T47D (cell line): ENCODE measurements around the gene RAD51D.
"Not testable (repeated sequence)": the region's sequence is repeated elsewhere in the genome, so short reads cannot be mapped to it uniquely, and the experiment has no call there.

Experiments
- DNase-seq, 2 experiments: peaks; one replicate each; pipeline versions ENCODE4 v3.0.0 to v3.0.0-alpha.2; 2011 to 2012; ENCODE audit warnings: low read depth in 1 of 2, low spot score in 1 of 2
- JUND ChIP-seq: IDR thresholded peaks from 2 replicates; pipeline ENCODE4 v1.6.1; 2012; ENCODE audit warnings: low read depth
- in situ Hi-C: cut with HindIII; loops from 2 replicates; pipeline ENCODE4 v1.10.0; 2016; ENCODE audit warnings: low sequenced_read_pairs, low pct_unique_long_range_greater_than_20kb

The RAD51D gene

GRCh38 chr17:35099908-35100307 is 19.8 kb downstream of the RAD51D start:
- no peak for DNase-seq
- no peak for TF ChIP-seq JUND
- in situ Hi-C loops = no loop called here

DNA sequence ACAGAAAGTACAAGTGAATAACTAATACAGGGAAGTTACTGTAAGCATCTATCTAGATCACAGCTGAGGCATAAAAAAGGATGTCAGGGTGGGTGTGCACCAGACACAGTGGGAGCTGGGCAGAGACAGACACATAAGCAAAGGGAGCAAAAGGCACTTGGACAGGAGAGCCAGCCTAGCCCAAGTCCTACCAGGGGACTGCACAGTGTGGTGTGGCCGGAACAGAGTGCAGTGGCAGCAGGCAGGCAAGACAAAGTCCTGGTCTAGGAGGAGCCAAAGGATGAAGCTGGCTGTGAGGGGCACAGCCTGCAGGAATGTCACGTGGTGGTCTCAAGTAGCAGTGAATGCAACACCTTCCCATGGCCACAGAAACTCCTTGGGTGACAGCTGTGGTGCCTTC is 21.9 kb downstream of the RAD51D start:
- DNase-seq = no peak
- in situ Hi-C loops = no loop called here

DNA sequence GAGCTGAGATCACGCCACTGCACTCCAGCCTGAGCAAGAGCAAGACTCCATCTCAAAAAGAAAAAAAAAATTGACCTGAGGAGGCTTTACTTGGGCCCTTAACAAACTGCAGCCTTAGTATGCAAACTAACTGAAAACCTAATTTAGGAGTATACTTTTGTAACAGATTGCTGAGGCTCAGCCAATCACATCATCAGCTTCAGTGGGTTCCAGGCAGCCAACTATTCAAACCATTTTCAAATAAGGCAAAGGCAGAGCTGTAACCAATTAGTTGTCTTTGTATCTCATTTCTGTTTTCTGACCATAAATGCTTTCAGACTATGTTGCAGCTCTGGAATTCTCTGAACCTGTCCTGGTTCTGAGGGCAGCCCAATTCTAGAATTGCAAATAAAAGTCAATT is 23.9 kb downstream of the RAD51D start:
- no peak for DNase-seq
- no peak for TF ChIP-seq JUND
- in situ Hi-C loops = no loop called here

More for the DNA sequence above, 21.9 kb downstream of the RAD51D start:
- TF ChIP-seq JUND = no peak

DNA sequence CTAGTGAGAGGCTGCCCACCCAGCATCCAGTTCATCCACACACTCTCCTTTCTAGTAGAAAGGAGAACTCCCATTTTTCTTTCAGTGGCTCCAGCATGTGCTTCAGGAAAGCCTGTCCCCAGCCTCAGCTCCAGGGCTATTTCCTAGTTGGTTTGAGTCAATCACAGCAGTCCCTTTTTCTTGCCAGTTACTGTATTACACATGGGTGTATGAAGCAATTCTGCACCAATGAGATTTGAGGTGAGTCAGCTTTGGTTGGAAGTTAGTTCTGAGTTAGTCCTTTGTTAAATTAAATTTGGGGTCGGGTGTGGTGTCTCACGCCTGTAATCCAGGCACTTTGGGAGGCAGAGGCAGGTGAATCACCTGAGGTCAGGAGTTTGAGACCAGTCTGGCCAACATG is 24.8 kb downstream of the RAD51D start:
- DNase-seq = peak in 1 of 2 experiments; percentile 17
- TF ChIP-seq JUND = no peak
- in situ Hi-C loops = no loop called here

DNA sequence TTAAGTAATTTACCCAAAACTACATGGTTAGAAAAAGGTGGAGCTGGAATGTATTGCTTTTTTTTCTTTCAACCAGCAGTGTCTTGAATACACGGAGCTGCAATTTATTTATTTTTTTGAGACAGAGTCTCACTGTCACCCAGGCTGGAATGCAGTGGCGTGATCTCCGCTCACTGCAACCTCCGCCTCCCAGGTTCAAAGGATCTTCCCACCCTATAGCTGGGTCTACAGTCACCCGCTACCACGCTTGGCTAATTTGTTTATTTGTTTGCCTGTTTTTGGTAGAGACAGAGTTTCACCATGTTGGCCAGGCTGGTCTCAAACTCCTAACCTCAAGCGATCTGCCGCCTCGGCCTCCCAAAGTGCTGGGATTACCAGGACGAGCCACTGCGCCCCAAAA is 29.0 kb downstream of the RAD51D start:
- in situ Hi-C loops = not testable (repeated sequence)

DNA sequence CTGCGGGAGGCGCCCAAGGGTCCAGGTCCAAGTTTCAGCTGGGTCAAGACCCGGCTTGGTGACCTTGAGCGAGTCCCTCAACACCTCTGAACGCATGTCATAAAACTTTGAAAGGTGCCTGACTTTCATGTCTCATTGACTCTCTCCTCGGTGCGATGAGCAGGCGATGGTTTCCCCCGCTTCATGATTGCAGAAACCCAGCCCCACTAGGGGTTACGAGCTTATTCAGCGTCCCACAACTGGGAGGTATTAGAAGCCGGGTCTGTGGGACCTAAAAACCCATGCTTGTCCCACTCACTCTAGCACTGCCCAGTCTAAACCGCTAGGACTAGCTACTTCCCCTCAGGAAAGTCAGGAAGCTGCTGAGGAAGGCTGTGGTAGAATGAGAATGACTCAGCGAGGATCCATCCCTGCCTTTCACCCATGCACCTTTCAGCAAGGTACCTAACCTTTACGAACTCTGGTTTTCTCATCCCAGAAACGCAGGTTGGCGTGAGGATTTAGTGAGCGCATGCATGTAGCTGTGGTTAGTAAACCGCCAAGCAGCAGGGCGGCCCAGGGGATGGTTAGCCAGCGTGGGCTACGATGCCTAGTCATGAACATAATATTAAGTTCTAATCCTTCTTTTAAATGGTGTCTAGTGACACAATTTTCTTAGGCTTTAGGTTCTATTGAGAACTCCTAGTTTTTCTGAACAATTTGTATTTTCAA is 29.9 kb downstream of the RAD51D start:
- TF ChIP-seq JUND = no peak
- in situ Hi-C loops = no loop called here
- no peak for DNase-seq

More for the DNA sequence above, 29.0 kb downstream of the RAD51D start:
- DNase-seq = not testable (repeated sequence)

DNA sequence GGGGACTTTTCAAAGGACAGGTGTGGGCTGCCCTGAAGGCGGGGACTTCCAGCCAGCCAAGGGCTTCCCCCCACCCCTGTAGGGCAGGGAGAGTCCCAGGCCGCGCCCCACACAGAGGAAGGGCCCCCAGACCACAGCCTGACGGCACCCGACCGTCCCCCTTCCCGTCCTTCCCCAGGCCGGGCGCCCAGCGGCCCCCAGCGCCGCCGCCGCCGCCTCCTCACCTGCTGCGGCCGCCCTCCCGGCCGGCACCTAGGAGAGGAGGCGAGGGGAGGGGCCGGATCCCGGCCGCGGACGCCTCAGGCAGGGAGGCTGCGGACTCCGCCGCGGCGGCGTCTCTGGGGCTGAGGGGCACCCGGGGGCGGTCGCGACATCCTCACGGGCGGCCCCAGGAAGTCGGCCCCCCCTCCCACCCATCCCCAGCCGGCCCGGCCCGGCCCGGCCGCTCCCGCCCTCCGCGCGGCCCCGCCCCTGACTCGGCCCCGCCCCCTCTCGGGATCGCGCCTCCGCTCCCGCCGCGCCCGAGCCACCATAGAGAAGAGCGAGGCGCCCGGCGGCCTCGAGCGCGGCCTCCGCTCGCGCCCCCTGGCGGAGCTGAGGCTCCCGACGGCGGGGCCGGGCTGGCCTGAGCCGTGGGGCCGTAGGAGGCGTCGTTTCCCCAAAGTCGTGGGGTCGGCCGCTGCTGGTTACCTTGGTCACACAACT is 30.6 kb downstream of the RAD51D start:
- TF ChIP-seq JUND = no peak
- in situ Hi-C loops = no loop called here
- peak; percentile 87 to 92 for DNase-seq

GRCh38 chr17:35088356-35088880 is 31.2 kb downstream of the RAD51D start:
- TF ChIP-seq JUND = no peak
- in situ Hi-C loops = no loop called here
- DNase-seq = peak; percentile 20 to 59

- in situ Hi-C loops = no loop called here
- DNase-seq = peak in 1 of 2 experiments; percentile 70
- no peak for TF ChIP-seq JUND
These were observed 31.8 kb downstream of the RAD51D start for GRCh38 chr17:35087731-35088355.

DNA sequence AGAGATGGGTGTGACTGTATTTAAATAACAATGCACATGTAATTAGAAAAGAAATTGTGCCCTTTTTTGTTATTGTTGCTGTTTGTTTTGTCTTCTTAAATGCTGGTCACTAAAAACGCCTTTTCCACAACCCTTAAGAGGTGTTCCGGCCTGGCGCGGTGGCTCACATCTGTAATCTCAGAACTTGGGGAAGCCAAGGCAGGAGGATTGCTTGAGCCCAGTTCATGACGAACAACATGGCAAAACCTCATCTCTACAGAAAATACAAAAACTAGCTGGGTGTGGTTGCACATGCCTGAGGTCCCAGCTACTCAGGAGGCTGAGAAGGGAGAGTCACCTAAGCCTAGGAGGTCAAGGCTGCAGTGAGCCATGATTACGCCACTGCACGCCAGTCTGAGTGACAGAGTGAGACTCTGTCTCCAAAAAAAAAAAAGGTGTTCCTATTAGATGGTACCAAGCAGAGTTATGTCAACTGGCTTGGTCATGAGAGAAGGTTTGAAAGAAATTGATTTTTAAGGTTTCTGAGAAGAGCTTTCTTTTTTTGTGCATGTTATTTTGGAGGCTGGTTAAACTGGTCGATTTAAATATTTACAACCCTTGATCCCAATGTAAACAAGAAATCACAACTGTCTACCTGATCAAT is 32.6 kb downstream of the RAD51D start:
- TF ChIP-seq JUND = no peak
- in situ Hi-C loops = no loop called here
- peak in 1 of 2 experiments; percentile 8 for DNase-seq

DNA sequence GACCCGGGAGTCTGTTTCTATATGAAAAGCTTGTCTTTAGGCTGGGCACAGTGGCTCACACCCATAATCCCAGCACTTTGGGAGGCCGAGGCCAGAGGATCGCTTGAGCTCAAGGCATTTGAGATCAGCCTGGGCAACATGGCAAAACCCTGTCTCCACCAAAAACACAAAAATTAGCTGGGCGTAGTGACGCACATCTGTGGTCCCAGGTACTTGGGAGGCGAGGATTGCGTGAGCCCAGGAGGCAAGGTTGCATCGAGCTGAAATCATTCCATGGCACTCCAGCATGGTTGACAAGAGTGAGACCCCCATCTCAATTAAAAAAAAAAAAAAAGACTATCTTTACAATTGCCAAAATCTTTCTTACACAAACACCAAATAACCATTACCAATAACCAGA is 33.5 kb downstream of the RAD51D start:
- in situ Hi-C loops = no loop called here
- no peak for DNase-seq
- TF ChIP-seq JUND = no peak

- TF ChIP-seq JUND = no peak
- in situ Hi-C loops = no loop called here
- no peak for DNase-seq
These were observed 34.7 kb downstream of the RAD51D start for GRCh38 chr17:35084987-35085386.

- no peak for DNase-seq
- no peak for TF ChIP-seq JUND
- in situ Hi-C loops = no loop called here
These were observed 36.6 kb downstream of the RAD51D start for GRCh38 chr17:35083071-35083470.
